MM.1S (cell line): Measurements from ENCODE around the gene DVL1.

Experiments used
- DNase-seq: peaks from one replicate; pipeline ENCODE4 v3.0.0-alpha.2; 2015
- H2AFZ ChIP-seq: fragments of 300-600 bp; sonication (generic); 2 replicates; pipeline ENCODE4 v1.6.0; 2016; ENCODE audit warnings: antibody characterized with exemption, low read length
- H3F3A ChIP-seq: fragments of 300-600 bp; sonication (generic); 2 replicates; pipeline ENCODE4 v1.6.1; 2016; ENCODE audit warnings: mild to moderate bottlenecking, antibody characterized with exemption, low read length, moderate library complexity, mixed read lengths; ENCODE audit not compliant: insufficient read depth
- H3K27ac ChIP-seq: fragments of 300-600 bp; sonication (generic); 2 replicates; pipeline ENCODE4 v1.5.1; 2016; ENCODE audit warnings: mild to moderate bottlenecking, low read length
- H3K27me3 ChIP-seq: fragments of 300-600 bp; sonication (generic); replicated peaks from 2 replicates; pipeline ENCODE4 v1.6.0; 2016; ENCODE audit warnings: low read length; ENCODE audit not compliant: insufficient read depth
- H3K36me3 ChIP-seq: fragments of 300-600 bp; sonication (generic); replicated peaks from 2 replicates; pipeline ENCODE4 v1.6.1; 2016; ENCODE audit warnings: mild to moderate bottlenecking, low read length, mixed read lengths; ENCODE audit not compliant: insufficient read depth
- H3K4me1 ChIP-seq: fragments of 300-600 bp; sonication (generic); 2 replicates; pipeline ENCODE4 v1.6.1; 2016; ENCODE audit warnings: low read length, mixed read lengths
- H3K4me2 ChIP-seq: fragments of 300-600 bp; sonication (generic); 2 replicates; pipeline ENCODE4 v1.6.0; 2016; ENCODE audit warnings: low read depth, low read length
- H3K4me3 ChIP-seq: fragments of 300-600 bp; sonication (generic); 2 replicates; pipeline ENCODE4 v1.5.1; 2016; ENCODE audit warnings: low read length, mixed read lengths
- H3K79me2 ChIP-seq: fragments of 300-600 bp; sonication (generic); 2 replicates; pipeline ENCODE4 v1.6.1; 2016; ENCODE audit warnings: mixed run types, low read length, mixed read lengths
- H3K9ac ChIP-seq: fragments of 300-600 bp; sonication (generic); 2 replicates; pipeline ENCODE4 v1.6.1; 2016; ENCODE audit warnings: low read length, mixed read lengths
- H3K9me2 ChIP-seq: fragments of 300-600 bp; sonication (generic); replicated peaks from 2 replicates; pipeline ENCODE4 v1.6.1; 2016; ENCODE audit warnings: mild to moderate bottlenecking, low read length, mixed read lengths; ENCODE audit not compliant: insufficient read depth
- H3K9me3 ChIP-seq: fragments of 300-600 bp; sonication (generic); replicated peaks from 2 replicates; pipeline ENCODE4 v1.6.1; 2016; ENCODE audit warnings: mild to moderate bottlenecking, low read length, mixed read lengths; ENCODE audit not compliant: insufficient read depth
- H4K20me1 ChIP-seq: fragments of 300-600 bp; sonication (generic); 2 replicates; pipeline ENCODE4 v1.6.1; 2016; ENCODE audit warnings: mild to moderate bottlenecking, low read length, moderate library complexity, mixed read lengths; ENCODE audit not compliant: insufficient read depth
- EZH2 ChIP-seq: fragments of 300-600 bp; sonication (generic); optimal IDR thresholded peaks from 2 replicates; pipeline ENCODE3; 2017; ENCODE audit warnings: low read depth, mild to moderate bottlenecking, antibody characterized with exemption, low read length, mixed read lengths
- EZH2phosphoT487 ChIP-seq: fragments of 300-600 bp; sonication (generic); IDR thresholded peaks from 2 replicates; pipeline ENCODE4 v1.6.1; 2018; ENCODE audit warnings: antibody characterized with exemption, low read length
- TF ChIP-seq, protein P1 (sequence below): fragments of 300-600 bp; sonication (generic); IDR thresholded peaks from 2 replicates; pipeline ENCODE4 v1.5.1; 2016; ENCODE audit warnings: antibody characterized with exemption, low read length, mixed read lengths

The DVL1 gene

DNA sequence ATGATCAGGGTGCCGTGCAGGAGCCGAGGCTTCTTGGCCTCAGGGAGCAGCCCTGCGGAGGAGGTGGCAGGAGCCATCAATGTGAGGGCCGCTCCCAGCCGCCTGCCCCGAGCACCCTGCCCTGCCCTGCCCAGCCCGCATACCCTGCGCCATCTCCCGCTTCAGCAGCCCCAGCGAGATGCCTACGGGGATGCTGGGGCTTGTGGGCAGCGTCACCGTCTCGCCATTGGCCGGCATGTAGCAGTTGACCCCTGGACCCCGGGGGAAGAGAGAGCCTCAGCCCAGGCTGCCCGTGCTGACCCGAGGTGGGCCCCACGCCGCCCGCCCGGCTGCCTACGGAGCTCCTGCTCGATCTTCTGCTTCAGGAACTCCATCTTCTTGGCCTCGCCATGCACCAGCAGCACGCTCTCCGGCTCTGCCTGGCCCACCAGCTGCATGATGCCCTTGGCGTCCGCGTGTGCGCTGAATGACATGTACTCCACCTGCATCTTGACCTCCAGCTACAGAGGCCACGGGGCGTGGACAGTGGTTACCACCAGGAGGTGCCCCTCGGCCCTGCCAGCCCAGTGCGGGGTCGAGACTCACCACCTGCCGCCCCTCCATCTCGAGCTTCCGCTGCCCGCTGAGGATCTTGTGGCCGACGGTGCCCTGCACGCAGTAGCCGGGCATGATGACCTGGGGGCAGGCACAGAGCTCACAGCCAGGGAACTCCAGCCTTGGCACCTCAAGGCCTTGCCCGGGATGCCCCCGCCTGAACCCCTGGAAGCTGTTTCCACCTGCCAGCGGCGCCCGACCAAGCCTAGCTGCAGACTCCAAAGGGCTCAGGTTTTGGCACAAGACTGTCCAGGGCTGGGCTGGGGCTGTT, 36.5 kb downstream of the DVL1 start:
- DNase-seq, result no peak
- no peaks in the 10 kb centered on the region for H3K27me3 ChIP-seq
- H3K79me2 ChIP-seq, result peaks cover 47% of the 10 kb centered on the region
- H4K20me1 ChIP-seq, result no peaks in the 10 kb centered on the region
- TF ChIP-seq, protein P1, sequence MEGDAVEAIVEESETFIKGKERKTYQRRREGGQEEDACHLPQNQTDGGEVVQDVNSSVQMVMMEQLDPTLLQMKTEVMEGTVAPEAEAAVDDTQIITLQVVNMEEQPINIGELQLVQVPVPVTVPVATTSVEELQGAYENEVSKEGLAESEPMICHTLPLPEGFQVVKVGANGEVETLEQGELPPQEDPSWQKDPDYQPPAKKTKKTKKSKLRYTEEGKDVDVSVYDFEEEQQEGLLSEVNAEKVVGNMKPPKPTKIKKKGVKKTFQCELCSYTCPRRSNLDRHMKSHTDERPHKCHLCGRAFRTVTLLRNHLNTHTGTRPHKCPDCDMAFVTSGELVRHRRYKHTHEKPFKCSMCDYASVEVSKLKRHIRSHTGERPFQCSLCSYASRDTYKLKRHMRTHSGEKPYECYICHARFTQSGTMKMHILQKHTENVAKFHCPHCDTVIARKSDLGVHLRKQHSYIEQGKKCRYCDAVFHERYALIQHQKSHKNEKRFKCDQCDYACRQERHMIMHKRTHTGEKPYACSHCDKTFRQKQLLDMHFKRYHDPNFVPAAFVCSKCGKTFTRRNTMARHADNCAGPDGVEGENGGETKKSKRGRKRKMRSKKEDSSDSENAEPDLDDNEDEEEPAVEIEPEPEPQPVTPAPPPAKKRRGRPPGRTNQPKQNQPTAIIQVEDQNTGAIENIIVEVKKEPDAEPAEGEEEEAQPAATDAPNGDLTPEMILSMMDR, result no peak
- no peak for TF ChIP-seq EZH2phosphoT487
- TF ChIP-seq EZH2, result no peak
- peaks cover 7% of the 10 kb centered on the region; the same call in 1 of the 2 replicates for H3F3A ChIP-seq
- H3K36me3 ChIP-seq, result 0 out of 2 replicates have a peak, but pooled peaks cover 7% of the 10 kb centered on the region
- H3K9ac ChIP-seq, result no peak overlapping the region
- H3K4me1 ChIP-seq, result no peaks in the 10 kb centered on the region; the same call in 1 of the 2 replicates
- H3K9me3 ChIP-seq, result no peaks in the 10 kb centered on the region
- no peak overlapping the region for H3K4me3 ChIP-seq
- no peak overlapping the region for H2AFZ ChIP-seq
- no peak overlapping the region for H3K4me2 ChIP-seq
- H3K27ac ChIP-seq, result no peak overlapping the region
- no peaks in the 10 kb centered on the region for H3K9me2 ChIP-seq

DNA sequence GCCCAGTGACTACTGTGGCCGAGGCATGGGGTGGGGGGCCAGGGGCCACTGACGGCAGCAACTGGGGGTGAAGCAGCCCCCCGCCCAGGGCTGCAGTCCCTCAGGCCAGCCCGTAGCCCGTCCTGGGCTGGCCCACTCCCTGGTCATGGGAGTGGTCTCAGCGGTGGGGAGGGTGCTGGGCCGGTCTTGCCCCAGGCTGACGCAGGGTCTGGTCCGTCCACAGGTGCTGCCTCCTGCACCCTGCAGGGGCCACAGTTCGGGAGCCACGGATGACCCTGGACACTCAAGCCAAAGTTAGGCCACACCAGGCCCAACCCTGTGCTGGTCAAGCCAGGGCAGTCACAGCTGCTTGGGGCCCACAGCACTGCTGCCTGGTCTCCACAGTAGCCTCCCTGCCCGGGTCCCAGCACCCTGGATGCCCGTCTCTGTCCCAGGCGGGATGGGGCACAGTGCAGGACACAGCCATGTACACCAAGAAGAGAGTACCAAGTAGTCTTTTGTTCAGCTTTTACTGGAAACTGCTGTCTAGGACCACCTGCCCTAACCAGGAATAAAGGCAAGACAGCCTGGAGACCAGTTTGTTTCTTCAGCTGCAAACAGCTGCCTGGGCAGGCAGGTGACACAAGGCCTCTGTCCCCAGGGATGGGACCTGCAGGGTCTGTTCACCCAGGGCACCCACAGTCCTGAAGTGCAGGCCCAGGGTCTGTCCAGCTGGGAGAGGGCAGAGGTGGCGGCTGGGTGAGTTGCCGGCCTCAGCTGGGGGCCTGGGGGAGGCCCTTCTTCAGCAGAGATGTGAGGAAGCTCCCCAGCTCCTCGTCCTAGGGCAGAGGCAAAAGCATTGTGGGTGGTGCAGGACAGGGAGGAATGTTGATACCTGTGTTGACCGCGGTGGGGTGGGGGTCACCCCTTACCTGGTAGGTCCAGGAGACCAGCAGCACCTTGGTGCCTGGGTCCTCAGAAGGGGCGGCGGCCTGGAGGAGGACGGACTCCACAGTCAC, 37.8 kb downstream of the DVL1 start:
- Histone ChIP-seq H3K4me1 (peaks cover 7% of the 10 kb centered on the region), H3F3A (peaks cover 3% of the 10 kb centered on the region; the same call in 1 of the 2 replicates), H3K9me3 (no peaks in the 10 kb centered on the region), H3K27me3 (no peaks in the 10 kb centered on the region), H3K79me2 (peaks cover 52% of the 10 kb centered on the region), H4K20me1 (no peaks in the 10 kb centered on the region), H3K9ac (no peak overlapping the region), H3K27ac (no peak overlapping the region), H2AFZ (no peak overlapping the region), H3K9me2 (no peaks in the 10 kb centered on the region), H3K36me3 (0 out of 2 replicates have a peak, but pooled peaks cover 2% of the 10 kb centered on the region), H3K4me2 (no peak overlapping the region), H3K4me3 (no peak overlapping the region)
- no peak for TF ChIP-seq EZH2
- no peak for TF ChIP-seq EZH2phosphoT487
- TF ChIP-seq, protein P1, result no peak
- no peak for DNase-seq

DNA sequence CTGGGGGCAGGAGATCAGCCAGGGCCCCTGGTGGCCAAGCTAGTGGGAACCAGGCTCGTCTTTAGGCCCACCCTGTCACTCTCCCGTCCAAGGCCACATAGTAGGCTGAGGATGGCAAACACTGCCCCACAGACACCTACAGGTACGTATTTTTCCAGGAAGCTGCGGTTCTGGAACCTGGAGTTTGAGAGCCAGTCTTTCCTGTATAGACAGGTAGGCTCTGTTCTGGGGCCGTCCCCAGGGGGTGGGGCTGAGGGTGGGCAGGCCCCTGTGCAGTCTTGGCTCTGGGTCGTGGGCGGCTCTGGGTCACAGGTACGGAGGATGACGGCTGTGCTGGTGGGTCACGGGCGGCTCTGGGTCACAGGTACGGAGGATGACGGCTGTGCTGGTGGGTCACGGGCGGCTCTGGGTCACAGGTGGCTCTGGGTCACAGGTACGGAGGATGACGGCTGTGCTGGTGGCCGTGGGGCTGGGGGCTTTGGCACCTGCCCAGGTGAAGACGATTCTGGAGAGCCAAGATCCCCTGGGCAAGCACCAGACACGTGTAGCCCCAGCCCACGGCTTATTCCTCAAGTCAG, 38.7 kb downstream of the DVL1 start:
- Histone ChIP-seq H3K36me3 (0 out of 2 replicates have a peak, but pooled peaks cover 2% of the 10 kb centered on the region), H3K9ac (no peak overlapping the region), H3K4me3 (no peak overlapping the region), H3K4me2 (peak overlapping the region; percentile 97; the same call in 1 of the 2 replicates), H2AFZ (no peak overlapping the region), H3K27me3 (no peaks in the 10 kb centered on the region), H4K20me1 (no peaks in the 10 kb centered on the region), H3K9me3 (no peaks in the 10 kb centered on the region), H3F3A (peaks cover 3% of the 10 kb centered on the region; the same call in 1 of the 2 replicates), H3K9me2 (no peaks in the 10 kb centered on the region), H3K4me1 (peaks cover 10% of the 10 kb centered on the region), H3K79me2 (peaks cover 59% of the 10 kb centered on the region), H3K27ac (no peak overlapping the region)
- no peak for DNase-seq
- TF ChIP-seq, protein P1, result no peak
- no peak for TF ChIP-seq EZH2phosphoT487
